ENCODE measurements around the gene SREBF1.

GRCh38 chr17:17824119-17824782 lies 12.5 kb downstream of the SREBF1 start:
- no peak for TF ChIP-seq CTCF (IDR thresholded peaks at IDR 0.05 in 2 of 3, conservative IDR thresholded peaks at IDR 0.05 in 1 of 3; ENCODE audit: borderline replicate concordance in 1 of 3, insufficient read depth in 1 of 3, low read depth in 2 of 3, low read length in 2 of 3)
- TF ChIP-seq CEBPB (IDR thresholded peaks at IDR 0.05; ENCODE audit: low read depth), result no peak
- no peak for TF ChIP-seq RAD21 (IDR thresholded peaks at IDR 0.05; ENCODE audit: low read depth)
- TF ChIP-seq EZH2 (IDR thresholded peaks at IDR 0.05), result no peak
- no peak for TF ChIP-seq POLR2AphosphoS5 (IDR thresholded peaks at IDR 0.05; ENCODE audit: low read depth, low read length)
- TF ChIP-seq ZBTB33 (IDR thresholded peaks at IDR 0.05; ENCODE audit: extremely low read depth, insufficient replicate concordance, low read length), result no peak
- no peak for TF ChIP-seq REST (IDR thresholded peaks at IDR 0.05; ENCODE audit: low read depth)
- no peak for TF ChIP-seq POLR2A (IDR thresholded peaks at IDR 0.05; ENCODE audit: borderline replicate concordance, extremely low read depth, insufficient read depth, insufficient read length)
- no peak for TF ChIP-seq SIN3A (IDR thresholded peaks at IDR 0.05; ENCODE audit: low read depth)
- TF ChIP-seq ELF1 (IDR thresholded peaks at IDR 0.05; ENCODE audit: borderline replicate concordance, low read depth), result no peak
- no peak for TF ChIP-seq MAX (IDR thresholded peaks at IDR 0.05)
- no peak for TF ChIP-seq ZNF274 (IDR thresholded peaks at IDR 0.05; ENCODE audit: low read depth, low read length)
- TF ChIP-seq CBX3 (IDR thresholded peaks at IDR 0.05; ENCODE audit: low read depth), result no peak

All from HCT116 (cell line).